Astrocyte of the cerebellum (primary cell): ENCODE results near the gene PGRMC1.

Experiments used
- DNase-seq: peaks from one replicate; pipeline ENCODE4 v3.0.0-alpha.2; 2011; ENCODE audit warnings: low read depth
- H3K4me3 ChIP-seq: 2 replicates; pipeline ENCODE4 v1.5.1; 2011; ENCODE audit warnings: mild to moderate bottlenecking, low read depth, low read length, moderate library complexity
- CTCF ChIP-seq: IDR thresholded peaks from 2 replicates; pipeline ENCODE4 v1.5.1; 2012; ENCODE audit warnings: low read length, low read depth, moderate library complexity, mild to moderate bottlenecking; ENCODE audit errors: missing control alignments
- in situ Hi-C: cut with HindIII; loops from 2 replicates; pipeline ENCODE4 v1.10.0; 2017; ENCODE audit warnings: low sequenced_read_pairs

PGRMC1 gene

GRCh38 chrX:119211649-119212014, 24.5 kb upstream of the PGRMC1 start:
- no peak for DNase-seq
- no peak overlapping the region for H3K4me3 ChIP-seq
- TF ChIP-seq CTCF: no peak
- in situ Hi-C loops: no loop called here

DNA sequence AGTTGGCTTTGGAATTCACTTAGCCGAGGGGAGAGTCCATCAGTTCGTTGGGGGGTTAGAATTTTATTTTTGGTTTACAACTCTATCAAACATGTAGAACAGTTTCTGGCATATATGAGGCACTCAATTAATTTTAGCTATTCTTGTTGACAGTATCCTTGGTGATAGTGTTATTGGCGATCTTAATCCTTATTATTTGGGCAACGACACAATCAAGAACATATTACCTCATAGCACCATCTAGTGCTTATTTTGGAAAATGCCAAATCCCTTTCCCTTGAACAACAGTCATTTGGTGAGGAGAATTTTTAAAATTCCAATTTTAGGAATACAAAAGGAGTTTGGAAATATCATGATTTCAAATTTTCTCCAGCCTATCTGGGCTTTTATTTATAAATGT, 17.9 kb upstream of the PGRMC1 start:
- no peak for DNase-seq
- no peak overlapping the region for H3K4me3 ChIP-seq
- peak; percentile 27 for TF ChIP-seq CTCF
- in situ Hi-C loops: no loop called here

DNA sequence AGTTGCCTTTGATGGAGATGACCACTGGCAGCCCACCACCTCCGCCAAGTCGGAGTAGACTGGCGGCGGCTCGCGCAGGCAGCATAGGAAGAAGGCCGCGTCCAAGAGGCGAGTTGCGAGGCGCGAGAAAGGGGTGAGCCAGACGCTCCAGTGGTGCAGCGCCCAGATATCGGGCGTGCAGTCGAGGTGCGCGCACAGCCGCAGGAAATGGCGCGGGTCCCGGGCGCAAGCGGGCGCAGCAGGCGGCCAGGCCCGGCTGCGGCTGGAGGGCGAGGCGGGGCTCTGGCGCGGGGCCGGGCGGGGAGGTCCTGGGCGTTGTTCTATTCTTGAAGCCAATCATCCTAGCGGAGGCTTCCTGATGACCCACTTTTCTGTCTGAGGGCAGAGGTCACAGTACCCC, 13.2 kb upstream of the PGRMC1 start:
- no peak for DNase-seq
- no peak for TF ChIP-seq CTCF
- H3K4me3 ChIP-seq: no peak overlapping the region
- in situ Hi-C loops: no loop called here

- H3K4me3 ChIP-seq: no peak overlapping the region
- no peak for TF ChIP-seq CTCF
- DNase-seq: no peak
- in situ Hi-C loops: no loop called here
Measured at GRCh38 chrX:119223783-119224182, 12.3 kb upstream of the PGRMC1 start.

DNA sequence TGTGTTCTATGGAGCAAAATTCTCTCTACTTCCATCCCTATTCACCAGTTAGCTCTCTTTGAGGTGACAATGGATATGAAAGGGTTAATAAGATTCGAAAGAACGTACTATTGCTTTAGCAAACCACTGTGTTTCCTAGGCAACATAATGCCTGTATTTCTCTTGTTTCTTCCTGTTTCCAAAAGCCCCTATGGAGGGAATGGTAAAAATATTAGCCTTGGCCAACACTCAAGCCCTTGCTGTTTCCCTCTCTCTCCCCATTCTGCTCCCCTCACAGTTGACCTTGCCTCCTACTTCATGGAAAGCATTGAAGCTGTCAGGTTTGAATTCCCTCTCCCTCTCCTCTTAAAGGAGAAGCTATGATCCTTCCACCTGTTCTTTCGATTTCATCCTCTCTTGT, 9.6 kb upstream of the PGRMC1 start:
- no peak for TF ChIP-seq CTCF
- in situ Hi-C loops: no loop called here
- DNase-seq: no peak

DNA sequence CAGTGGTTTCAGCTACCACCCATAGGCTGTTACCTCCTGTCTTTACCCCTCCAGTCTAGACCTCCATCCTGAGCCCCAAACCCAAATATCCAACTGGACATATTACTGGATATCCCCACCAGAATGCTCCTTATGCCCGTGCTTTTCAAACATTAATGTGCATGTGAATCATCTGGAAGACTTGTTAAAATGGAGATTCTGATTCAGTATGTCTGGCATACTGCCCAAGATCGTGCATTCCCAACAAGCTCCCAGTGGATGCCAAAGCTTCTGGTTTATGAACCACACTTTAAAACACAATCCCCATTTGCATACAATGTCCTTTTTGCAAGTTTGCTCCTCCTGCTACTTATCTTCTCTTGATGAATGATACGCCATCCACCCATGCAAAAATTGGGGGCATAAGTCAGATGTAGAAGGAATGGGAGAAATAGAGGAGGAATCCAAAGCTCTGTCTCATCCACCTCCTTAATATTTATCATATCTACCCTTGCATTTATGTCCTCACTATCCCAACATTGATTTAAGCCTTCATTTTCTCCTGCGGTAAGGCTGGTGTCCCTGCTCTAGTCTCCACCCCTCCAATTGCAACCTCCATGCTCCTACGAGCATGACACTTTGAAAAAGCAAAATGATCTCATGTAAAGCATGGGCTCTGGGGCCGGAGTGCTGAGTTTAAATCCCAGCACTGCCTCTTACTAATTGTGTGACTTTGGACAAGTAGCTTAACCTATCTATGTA, 7.4 kb upstream of the PGRMC1 start:
- in situ Hi-C loops: no loop called here
- H3K4me3 ChIP-seq: no peak overlapping the region
- peak; percentile 89 for DNase-seq
- no peak for TF ChIP-seq CTCF

More for the DNA sequence above, 9.6 kb upstream of the PGRMC1 start:
- H3K4me3 ChIP-seq: no peak overlapping the region
